Natural killer cell (primary cell): ENCODE results near the gene GART. TPM values are rescaled to one million over a fixed set of nuclear protein-coding genes. Genes with fewer than 3 reads are reported as not detected.

ENCODE experiments used
- ATAC-seq, 3 donors: fragments of 150-1000 bp in 2 of 3; fragments of 200-7000 bp in 1 of 3; cut with Tn5 transposase; 1 replicate in 1 of 3; 2 replicates in 2 of 3; pipeline ENCODE4 v1.10.0; 2021; ENCODE audit warnings: mild to moderate bottlenecking in 2 of 3, moderate library complexity in 2 of 3
- DNase-seq, 2 donors: peaks; one replicate each; pipeline versions ENCODE4 v3.0.0 to v3.0.0-alpha.2; 2013 to 2021; ENCODE audit warnings: mixed read lengths in 1 of 2
- H3K27ac ChIP-seq: one replicate; pipeline ENCODE4 v1.5.1; 2013; ENCODE audit warnings: mild to moderate bottlenecking, low read length
- H3K27me3 ChIP-seq: one replicate; pipeline ENCODE4 v1.6.1; 2013; ENCODE audit warnings: low read length; ENCODE audit not compliant: control insufficient read depth, insufficient read depth
- H3K36me3 ChIP-seq: one replicate; pipeline ENCODE4 v1.6.1; 2013; ENCODE audit warnings: low read length; ENCODE audit not compliant: control insufficient read depth, insufficient read depth
- H3K4me1 ChIP-seq: one replicate; pipeline ENCODE4 v1.6.1; 2013; ENCODE audit warnings: low read length; ENCODE audit not compliant: control insufficient read depth, insufficient read depth
- H3K4me3 ChIP-seq: one replicate; pipeline ENCODE4 v1.5.1; 2013; ENCODE audit warnings: low read length
- H3K9me3 ChIP-seq: one replicate; pipeline ENCODE4 v1.6.1; 2013; ENCODE audit warnings: low read length; ENCODE audit not compliant: control insufficient read depth, insufficient read depth
- H3K27ac Mint-ChIP-seq, 2 donors: one replicate each; pipeline ENCODE4 v1.8.0; 2022; ENCODE audit warnings: mild to moderate bottlenecking in 2 of 2, mixed read lengths in 2 of 2, moderate library complexity in 1 of 2
- H3K27me3 Mint-ChIP-seq, 2 donors: one replicate each; pipeline ENCODE4 v1.8.0; 2022; ENCODE audit warnings: low read depth in 2 of 2, mixed read lengths in 2 of 2
- H3K36me3 Mint-ChIP-seq: one replicate; pipeline ENCODE4 v1.8.0; 2022; ENCODE audit warnings: mixed read lengths
- H3K4me1 Mint-ChIP-seq, 2 donors: one replicate each; pipeline ENCODE4 v1.8.0; 2022; ENCODE audit warnings: mixed read lengths in 2 of 2
- H3K4me3 Mint-ChIP-seq: one replicate; pipeline ENCODE4 v1.8.0; 2022; ENCODE audit warnings: mild to moderate bottlenecking, moderate library complexity, mixed read lengths
- H3K9me3 Mint-ChIP-seq, 2 donors: one replicate each; pipeline ENCODE4 v1.8.0; 2022; ENCODE audit warnings: mixed read lengths in 2 of 2
- CTCF ChIP-seq: fragments of 200-600 bp; IDR thresholded peaks from one replicate; pipeline ENCODE4 v1.8.0; 2022; ENCODE audit warnings: antibody characterized with exemption
- WGBS: methylation state at CpG from one replicate; pipeline ENCODE4 v1.1.7; 2013; ENCODE audit warnings: missing lambda C conversion rate; ENCODE audit not compliant: insufficient coverage; 5-methylcytosine and 5-hydroxymethylcytosine counted together
- intact Hi-C: fragments of 100-400 bp; cut with micrococcal nuclease; formaldehyde crosslinking; loops from one replicate; pipeline ENCODE4 v1.14.2; 2022
- total RNA-seq, 4 donors: library from RNA; stranded (reverse); fragments of 120-200 nt in 1 of 4; gene quantifications; one replicate each; pipeline versions ENCODE4 v1.2.3 to v1.2.4, GENCODE V29; 2013 to 2022

GART gene
- total RNA-seq, 3 donors from 2014 or later (not counting 1 experiment from before 2014, with no cell fraction given) = 33.4 to 53.1 (median 34.6) TPM

GRCh38 chr21:33559813-33560212 is 17.9 kb upstream of the GART start:
- intact Hi-C loops = no loop called here
- H3K4me1 ChIP-seq = peaks cover 4% of the 10 kb centered on the region

DNA sequence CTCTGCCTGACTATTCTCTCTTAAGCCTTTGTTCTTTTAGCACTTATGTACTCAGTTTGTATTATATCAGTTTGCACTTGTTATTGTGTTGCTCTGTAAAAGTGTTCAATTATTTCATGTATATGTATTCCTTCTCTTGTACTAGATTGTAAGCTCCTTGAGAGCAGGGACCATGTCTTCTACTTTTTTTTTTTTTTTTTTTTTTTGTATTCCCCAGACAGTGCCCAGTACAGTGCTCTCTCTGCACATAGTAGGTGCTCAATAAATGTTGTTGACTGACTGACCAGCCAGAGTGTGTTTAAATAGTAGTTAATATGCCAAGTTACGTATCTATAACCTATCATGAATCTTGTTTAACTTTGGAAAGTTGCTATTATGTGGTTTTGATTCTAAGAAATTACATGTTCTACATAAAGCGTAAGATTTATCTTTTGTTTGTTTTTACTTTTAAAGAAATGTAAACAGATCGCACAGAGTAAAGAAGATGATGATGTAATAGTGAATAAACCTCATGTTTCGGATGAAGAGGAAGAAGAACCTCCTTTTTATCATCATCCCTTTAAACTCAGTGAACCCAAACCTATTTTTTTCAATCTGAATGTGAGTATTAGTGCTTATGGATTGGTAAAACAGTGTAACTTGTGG is 17.0 kb upstream of the GART start:
- no peak overlapping the region for H3K4me3 Mint-ChIP-seq
- peaks cover 44% of the 10 kb centered on the region for H3K36me3 Mint-ChIP-seq
- Histone ChIP-seq H3K36me3 (peaks cover 88% of the 10 kb centered on the region), H3K27me3 (no peaks in the 10 kb centered on the region), H3K4me3 (no peak overlapping the region), H3K4me1 (peaks cover 4% of the 10 kb centered on the region), H3K27ac (no peak overlapping the region), H3K9me3 (no peaks in the 10 kb centered on the region)
- intact Hi-C loops = no loop called here
- peaks cover 60 to 72% of the 10 kb centered on the region in 2 donors for H3K4me1 Mint-ChIP-seq
- no peaks in the 10 kb centered on the region for H3K27me3 Mint-ChIP-seq
- ATAC-seq (no peak), DNase-seq (no peak)
- H3K9me3 Mint-ChIP-seq = no peaks in the 10 kb centered on the region
- no CpG with 5 or more reads among the region's 4 CpGs for WGBS
- peak overlapping the region; percentile 0 to 12 for H3K27ac Mint-ChIP-seq
- no peak for TF ChIP-seq CTCF

More at GRCh38 chr21:33559813-33560212, 17.9 kb upstream of the GART start:
- no peaks in the 10 kb centered on the region for H3K9me3 ChIP-seq
- no peak overlapping the region for H3K27ac ChIP-seq
- H3K36me3 ChIP-seq = peaks cover 82% of the 10 kb centered on the region
- Mint-ChIP-seq H3K9me3 (no peaks in the 10 kb centered on the region), H3K4me1 (peaks cover 54 to 69% of the 10 kb centered on the region in 2 donors), H3K36me3 (peaks cover 37% of the 10 kb centered on the region), H3K27ac (peak overlapping the region in 1 of 2 donors; percentile 54), H3K4me3 (no peak overlapping the region), H3K27me3 (no peaks in the 10 kb centered on the region)
- no peak for TF ChIP-seq CTCF
- no peak overlapping the region for H3K4me3 ChIP-seq
- DNase-seq (no peak), ATAC-seq (no peak)
- no peaks in the 10 kb centered on the region for H3K27me3 ChIP-seq
- 97% methylated on average over 10 of the region's 10 CpGs for WGBS

- intact Hi-C loops = loop anchor here (2.0 kb wide), 1 partner anchor 15 kb away; the partner anchor contains the start of genes GART and SON
- DNase-seq = no peak
- Histone ChIP-seq H3K27me3 (no peaks in the 10 kb centered on the region), H3K27ac (no peak overlapping the region), H3K4me3 (no peak overlapping the region), H3K9me3 (no peaks in the 10 kb centered on the region), H3K36me3 (peaks cover 90% of the 10 kb centered on the region), H3K4me1 (peaks cover 4% of the 10 kb centered on the region)
- Mint-ChIP-seq H3K27ac (peak overlapping the region in 1 of 2 donors; percentile 0), H3K4me3 (no peak overlapping the region), H3K4me1 (peaks cover 51 to 63% of the 10 kb centered on the region in 2 donors), H3K36me3 (peaks cover 42% of the 10 kb centered on the region), H3K27me3 (no peaks in the 10 kb centered on the region), H3K9me3 (no peaks in the 10 kb centered on the region)
- ATAC-seq = no peak
- no peak for TF ChIP-seq CTCF
- 98% methylated on average over 19 of the region's 19 CpGs for WGBS
Measured at GRCh38 chr21:33557447-33557846, 15.5 kb upstream of the GART start.

- WGBS = 97% methylated on average over 32 of the region's 32 CpGs
- Mint-ChIP-seq H3K4me1 (peaks cover 44 to 52% of the 10 kb centered on the region in 2 donors), H3K4me3 (no peak overlapping the region), H3K27ac (peak overlapping the region in 1 of 2 donors; percentile 67), H3K36me3 (peaks cover 31% of the 10 kb centered on the region), H3K9me3 (no peaks in the 10 kb centered on the region), H3K27me3 (no peaks in the 10 kb centered on the region)
- Histone ChIP-seq H3K36me3 (peaks cover 92% of the 10 kb centered on the region), H3K9me3 (no peaks in the 10 kb centered on the region), H3K4me1 (peaks cover 4% of the 10 kb centered on the region), H3K27me3 (no peaks in the 10 kb centered on the region), H3K4me3 (no peak overlapping the region), H3K27ac (no peak overlapping the region)
- DNase-seq = no peak
- TF ChIP-seq CTCF = no peak
- ATAC-seq = no peak
- intact Hi-C loops = no loop called here
Measured at GRCh38 chr21:33554982-33555344, 13.0 kb upstream of the GART start.
